Right ventricle myocardium inferior (tissue), 1 donor: ENCODE measurements around the gene HIRA. TPM values are rescaled to one million over a fixed set of nuclear protein-coding genes. Genes with fewer than 3 reads are reported as not detected.
A peak's percentile ranks its signal among the peaks of the same experiment; 100 is the strongest.
"Not testable (repeated sequence)": the region's sequence is repeated elsewhere in the genome, so short reads cannot be mapped to it uniquely, and the experiment has no call there.

Experiments used
- ATAC-seq: fragments of 200-7000 bp; cut with Tn5 transposase; one replicate; pipeline ENCODE4 v1.9.1; 2020; ENCODE audit warnings: mild to moderate bottlenecking, moderate library complexity
- DNase-seq: peaks from one replicate; pipeline ENCODE4 v3.0.0; 2021; ENCODE audit errors: missing footprints
- intact Hi-C: fragments of 100-400 bp; cut with DNase I; formaldehyde crosslinking; loops from one replicate; pipeline ENCODE4 v1.11.0; 2022
- total RNA-seq: library from RNA; stranded (reverse); fragmentation: NEBNext Ultra II Directional; extraction: Animal tissue kit (Norgen Biotek cat#: 25700); gene quantifications from one replicate; pipeline ENCODE4 v1.2.1, GENCODE V29; 2021
- donor health status: DM: no; HTN: yes; CAD: no; lungs with severe emphysema.

Gene HIRA
- total RNA-seq, 1 donor from 2014 or later, result 17.4 TPM

DNA sequence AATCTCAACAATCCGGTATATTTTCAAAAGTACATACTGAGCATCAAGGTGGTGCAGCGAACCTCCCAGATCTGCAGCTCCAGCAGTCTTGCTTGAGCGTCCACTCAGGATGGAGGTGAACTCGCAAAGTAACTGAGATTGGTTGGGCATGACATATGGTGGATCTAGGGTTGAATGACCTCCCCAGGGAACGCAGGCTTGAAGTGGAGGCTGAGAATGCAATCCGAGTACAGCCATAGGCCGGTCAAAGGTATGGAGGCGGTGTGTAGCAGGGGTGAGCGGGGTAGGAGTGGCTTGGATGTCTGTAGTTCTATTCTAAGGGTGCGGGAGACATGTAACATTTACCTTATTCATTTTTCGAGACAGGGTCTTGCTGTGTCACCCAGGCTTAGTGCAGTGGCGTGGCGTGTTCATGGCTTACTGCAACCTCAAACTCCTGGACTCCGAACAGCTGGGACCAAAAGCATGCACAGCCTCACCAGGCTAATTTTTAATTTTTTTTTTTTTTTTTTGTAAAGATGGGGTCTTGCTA is 16.6 kb upstream of the HIRA start:
- DNase-seq (no peak), ATAC-seq (peak; percentile 56)

DNA sequence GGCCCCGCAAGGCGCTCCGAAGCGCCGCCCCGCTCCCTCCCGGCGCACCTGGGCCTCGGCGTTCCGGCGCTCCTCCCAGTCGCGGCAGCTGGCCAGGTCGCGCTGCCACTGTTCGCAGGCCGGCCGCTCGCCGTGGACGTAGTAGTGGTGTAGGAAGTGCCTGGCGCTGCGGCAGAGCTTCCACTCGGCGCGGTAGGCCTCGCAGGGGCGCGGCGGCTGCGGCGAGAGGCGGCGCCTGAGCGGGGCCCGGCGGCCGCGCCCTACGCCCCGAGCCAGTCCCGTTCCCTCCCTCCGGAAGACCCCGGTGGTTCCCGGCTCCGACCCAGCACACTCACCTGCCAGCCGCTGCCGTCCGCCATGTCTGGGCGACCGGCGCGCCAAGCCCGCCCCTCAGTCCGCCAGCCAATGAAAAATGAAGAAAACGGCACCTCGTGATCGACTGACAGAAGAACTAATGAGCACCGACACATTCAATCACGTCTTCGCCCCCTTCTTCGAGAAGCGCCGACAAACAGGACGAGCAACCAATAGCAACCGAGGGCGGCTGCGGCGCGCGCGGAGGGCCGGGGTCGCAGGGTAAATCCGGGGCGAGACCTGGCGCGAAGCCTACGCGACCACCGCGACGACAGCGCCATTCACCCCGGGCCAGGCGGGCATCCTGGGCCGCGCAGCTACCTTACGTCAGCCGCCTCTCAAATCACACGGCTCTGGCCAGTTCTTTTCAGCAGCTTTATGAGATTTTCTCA is 16.0 kb upstream of the HIRA start, which contains the start of gene C22orf39:
Gene C22orf39, minus strand, starts transcription at position 382 of the 746 bp plus-strand sequence. Its CDS starts 23 bp downstream, at position 359.
- intact Hi-C loops, result loop anchor here (1.0 kb wide), 1 partner anchor 15 kb away; the partner anchor contains the start of gene MRPL40

More for the DNA sequence above, 16.6 kb upstream of the HIRA start:
- intact Hi-C loops, result no loop called here

DNA sequence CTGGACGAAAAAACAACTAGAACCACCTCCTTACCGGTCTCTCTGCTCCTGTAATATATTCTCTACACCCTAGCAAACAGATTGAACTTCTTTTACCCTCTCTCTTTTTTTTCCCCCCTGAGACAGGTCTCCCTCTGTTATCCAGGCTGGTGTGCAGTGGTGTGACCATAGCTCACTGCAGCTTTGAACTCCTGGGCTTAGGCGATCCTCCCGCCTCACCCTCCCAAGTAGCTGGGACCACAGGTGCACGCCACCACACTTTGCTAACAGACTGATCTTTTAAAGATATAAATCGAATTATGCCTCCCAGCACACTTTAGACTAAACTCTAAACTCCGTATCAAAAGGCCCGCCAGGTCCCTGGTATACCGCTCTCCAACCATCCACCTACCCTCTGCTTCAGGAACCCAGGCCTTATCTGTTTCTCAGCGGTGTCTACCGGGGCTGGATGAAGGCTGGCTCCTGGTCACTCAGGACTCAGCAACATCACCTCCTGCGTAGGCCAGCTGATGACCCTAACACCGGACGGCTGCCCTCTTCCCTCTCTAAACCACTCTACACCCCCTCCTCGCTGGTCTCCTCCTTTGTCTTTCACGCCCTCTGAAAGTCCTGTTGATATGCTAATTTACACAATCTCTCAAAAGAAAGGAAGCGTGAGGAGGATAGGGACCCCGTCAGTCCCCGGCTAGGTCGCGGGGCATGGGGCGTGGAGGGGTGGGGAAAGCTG is 15.2 kb upstream of the HIRA start:
- DNase-seq (no peak), ATAC-seq (no peak)
- intact Hi-C loops, result loop anchor here (1.0 kb wide), 1 partner anchor 14 kb away; the partner anchor contains the start of gene MRPL40

More for the DNA sequence above, 16.0 kb upstream of the HIRA start, which contains the start of gene C22orf39:
- ATAC-seq (peak; percentile 94), DNase-seq (peak; percentile 94)

DNA sequence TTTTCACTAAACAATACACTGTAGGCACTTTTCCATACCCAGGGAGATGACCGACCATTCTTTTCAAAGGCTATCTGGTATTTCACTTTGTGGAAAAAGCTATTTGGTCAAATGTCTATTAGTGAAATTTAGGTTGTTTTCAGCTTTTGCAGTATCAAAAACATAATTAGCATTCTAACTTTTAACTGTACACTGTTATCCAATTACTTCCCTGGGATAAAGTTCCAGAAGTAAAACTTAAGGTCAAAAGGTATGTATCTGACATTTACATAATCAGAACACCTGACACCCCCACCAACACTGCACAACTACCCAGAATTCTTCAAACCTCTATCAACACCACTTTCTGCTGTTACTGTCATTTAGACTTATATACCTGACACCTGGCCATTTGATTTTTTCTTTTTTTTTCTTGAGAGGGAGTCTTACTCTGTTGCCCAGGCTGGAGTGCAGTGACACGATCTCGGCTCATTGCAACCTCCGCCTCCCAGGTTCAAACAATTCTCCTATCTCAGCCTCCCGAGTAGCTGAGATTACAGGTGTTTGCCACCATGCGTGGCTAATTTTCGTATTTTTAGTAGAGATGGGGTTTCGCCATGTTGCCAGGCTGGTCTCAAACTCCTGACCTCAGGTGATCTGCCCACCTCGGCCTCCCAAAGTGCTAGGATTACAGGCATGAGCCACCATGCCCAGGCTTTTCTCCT is 13.9 kb upstream of the HIRA start:
- DNase-seq, intact Hi-C loops, ATAC-seq: not testable (repeated sequence)

DNA sequence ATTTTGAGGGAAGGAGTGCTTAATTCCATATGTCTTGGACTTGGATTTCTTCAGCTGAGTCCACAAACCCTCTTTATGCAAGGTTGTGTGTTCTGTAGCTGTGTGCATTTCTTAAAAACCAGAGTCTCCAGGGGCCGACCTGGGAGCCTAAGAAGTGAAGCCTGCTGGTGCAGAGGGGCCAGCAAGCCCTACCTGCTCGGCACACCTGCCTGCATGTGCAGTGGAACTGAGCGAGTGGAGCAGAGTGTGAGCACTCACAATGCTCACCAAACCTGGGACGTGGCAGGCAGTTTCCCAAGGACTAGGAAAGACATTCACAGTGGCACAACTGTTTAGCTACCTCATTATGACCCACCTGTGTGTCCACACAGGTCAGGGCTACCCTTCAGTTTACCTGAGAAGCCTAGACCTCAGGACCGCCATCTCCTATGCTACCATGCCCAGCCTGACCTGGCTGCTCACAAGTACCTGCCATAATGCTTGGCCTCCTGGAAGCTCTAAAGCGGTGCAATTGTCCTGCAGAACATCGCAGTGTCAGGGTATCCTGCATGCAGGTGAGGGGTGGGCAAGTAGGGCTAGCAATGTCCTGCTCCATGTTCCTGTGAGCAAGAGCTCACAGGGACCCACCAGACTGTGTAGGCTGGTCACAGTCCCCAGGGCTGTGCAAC is 12.1 kb upstream of the HIRA start:
- intact Hi-C loops, result no loop called here
- DNase-seq (no peak), ATAC-seq (no peak)

DNA sequence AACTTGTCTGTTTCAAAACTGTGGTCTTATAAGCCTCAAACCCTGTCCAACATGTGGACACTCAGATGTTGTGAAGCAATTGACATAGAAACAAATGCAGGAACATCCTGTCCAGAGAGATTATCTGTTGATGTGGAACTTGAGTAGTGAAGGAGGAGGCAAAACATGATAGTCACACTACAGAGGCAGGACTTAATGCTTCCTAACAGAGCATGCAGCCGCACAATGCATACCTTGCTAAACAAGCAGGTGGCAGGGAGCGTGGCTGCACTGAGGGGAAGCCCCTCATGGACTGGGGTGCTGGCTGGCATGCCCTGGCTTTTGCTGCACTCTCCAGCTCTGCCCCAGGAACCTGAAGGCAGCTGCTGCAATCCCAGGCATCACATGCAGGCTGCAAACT is 10.6 kb upstream of the HIRA start:
- no peak for ATAC-seq
- intact Hi-C loops, result no loop called here
- DNase-seq, result no peak

DNA sequence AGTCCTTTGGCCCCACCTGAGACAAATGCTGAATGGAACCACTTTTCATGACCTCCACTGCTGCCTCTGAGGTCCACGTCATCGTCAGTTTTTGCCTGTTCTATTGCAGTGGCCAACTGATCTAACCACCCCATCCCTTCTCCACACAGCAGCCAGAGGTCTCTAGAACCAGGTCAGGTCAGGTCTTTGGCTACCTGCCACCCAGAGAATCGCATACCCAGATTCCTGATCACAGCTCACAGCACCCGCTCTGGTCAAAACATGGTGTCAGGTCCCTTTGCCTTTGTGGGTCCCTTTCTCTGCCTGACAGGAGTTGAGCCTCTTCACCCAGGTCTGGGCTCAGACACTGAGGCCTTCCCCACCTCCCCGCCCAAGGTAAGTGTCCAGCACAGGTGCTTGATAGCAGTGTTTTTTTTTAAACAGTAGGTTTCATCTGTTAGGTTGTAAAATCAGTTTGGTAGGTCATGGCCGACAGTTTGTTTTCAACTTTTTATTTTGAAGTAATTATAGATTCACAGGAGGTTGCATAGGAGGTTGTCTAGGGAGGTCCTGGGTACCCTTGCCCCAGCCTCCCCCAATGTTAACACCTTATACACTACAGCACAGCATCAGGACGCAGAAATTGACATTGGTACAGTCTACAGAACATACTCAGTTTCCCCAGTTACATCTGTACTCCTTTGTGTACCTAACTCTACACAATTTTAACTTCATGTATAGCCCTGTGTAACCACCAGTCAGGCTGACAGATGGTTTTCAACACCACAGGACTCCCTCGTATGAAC is 9.1 kb upstream of the HIRA start:
- DNase-seq, result no peak
- intact Hi-C loops, result no loop called here
- ATAC-seq, result peak; percentile 29

DNA sequence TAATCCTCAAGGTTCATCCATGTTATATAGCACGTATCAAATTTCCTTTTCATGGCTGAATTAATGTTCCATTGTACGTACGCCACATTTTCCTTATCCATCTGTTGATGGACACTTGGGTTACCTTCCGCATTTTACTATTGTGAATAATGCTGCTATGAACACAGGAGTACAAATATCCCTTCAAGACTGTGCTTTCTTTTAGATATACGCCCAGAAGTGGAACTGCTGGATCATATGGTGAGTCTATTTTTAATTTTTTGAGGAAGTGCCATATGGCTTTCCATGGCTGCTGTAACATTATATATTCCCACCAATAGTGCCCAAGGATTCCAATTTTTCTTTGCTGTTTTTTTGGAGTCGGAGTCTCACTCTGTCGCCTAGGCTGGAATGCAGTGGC is 6.8 kb upstream of the HIRA start:
- intact Hi-C loops, result loop anchor here (10.0 kb wide), 1 partner anchor 293 kb away; the partner anchor contains the start of gene ESS2
- DNase-seq, result no peak
- no peak for ATAC-seq

DNA sequence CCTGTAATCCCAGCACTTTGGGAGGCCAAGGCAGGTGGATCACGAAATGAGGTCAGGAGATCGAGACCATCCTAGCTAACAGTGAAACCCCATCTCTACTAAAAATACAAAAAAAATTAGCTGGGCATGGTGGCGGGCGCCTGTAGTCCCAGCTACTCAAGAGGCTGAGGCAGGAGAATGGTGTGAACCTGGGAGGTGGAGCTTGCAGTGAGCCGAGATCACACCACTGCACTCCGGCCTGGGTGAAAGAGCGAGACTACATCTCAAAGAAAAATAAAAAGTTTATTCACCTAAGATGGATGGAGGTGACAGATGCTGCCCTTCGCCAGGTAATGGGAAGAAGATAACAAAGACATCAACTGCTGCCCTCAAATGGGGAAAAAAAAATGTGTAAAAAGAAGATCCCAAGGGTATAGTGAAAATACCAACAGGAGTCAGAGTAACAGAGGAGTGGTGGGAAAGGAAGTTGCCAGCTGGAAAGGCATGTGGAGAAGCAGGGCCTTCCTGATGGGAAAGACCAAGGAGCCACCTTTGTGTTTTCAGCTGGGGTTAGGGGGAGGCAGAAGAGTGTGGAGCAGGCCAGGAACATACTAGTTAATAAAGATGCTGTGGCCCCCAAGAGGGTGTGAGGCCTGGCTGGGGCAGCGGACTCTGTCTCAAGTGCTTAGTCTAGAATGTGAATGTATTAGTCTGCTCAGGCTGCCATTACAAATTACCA is 5.1 kb upstream of the HIRA start:
- ATAC-seq, DNase-seq: not testable (repeated sequence)
- intact Hi-C loops, result loop anchor here (10.0 kb wide), 1 partner anchor 292 kb away; the partner anchor contains the start of gene ESS2

DNA sequence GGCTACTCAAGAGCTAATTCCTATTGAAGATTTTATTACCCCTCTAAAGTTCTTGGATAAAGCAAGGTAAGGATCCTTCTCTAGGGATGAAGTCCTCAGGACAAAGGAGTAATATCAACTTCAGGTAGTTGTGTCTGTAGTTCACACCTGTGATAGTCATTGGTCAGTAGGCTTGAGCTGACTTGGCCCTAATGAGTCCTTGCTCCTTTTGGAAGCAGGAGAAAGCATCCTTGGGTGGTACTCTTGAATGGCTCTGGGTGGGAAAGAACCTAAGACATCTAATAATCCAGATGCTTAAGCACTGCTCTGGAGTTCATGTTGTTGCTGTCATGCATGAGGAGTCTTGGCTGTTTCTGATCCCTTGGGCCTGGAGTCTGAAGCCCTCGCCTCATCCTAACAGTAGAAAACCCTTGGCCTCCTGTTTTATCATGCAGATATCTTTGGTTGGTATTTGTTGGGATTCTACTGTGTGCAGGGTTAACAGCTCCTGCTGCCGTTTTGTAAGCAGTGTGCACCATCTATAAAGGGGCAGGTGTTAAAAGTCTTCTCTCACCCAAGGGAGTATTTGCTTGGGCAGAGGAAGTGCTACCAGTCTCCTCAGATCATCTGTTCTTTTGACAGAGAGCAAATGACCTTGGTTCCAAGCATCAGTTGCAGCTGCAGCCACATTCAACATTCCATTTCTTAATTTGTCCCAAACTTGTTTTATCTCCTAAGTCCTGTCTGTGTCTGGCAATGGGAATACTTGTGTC is 3.5 kb upstream of the HIRA start:
- DNase-seq (no peak), ATAC-seq (no peak)
- intact Hi-C loops, result loop anchor here (5.0 to 10.0 kb wide), 2 partner anchors 143 to 290 kb away; partner anchors contain the start of genes CLTCL1 and ESS2

DNA sequence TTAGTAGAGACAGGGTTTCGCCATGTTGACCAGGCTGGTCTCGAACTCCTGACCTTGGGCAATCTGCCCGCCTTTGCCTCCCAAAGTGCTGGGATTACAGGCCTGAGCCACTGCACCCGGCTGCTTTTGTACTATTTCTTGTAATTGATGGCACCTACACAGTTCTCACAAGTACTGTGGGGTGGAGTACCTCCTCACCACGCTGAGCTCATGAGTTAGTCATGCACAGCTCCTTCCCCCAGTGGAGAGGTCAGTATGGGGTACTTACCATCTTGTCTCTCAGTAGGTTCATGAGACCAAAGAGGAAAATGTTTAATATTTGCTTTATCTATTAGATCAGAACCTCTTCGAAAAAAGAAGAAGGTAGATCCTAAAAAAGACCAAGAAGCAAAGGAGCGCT is 2.9 kb upstream of the HIRA start:
- no peak for DNase-seq
- intact Hi-C loops, result loop anchor here (5.0 to 10.0 kb wide), 2 partner anchors 142 to 290 kb away; partner anchors contain the start of genes CLTCL1 and ESS2
- ATAC-seq, result no peak

DNA sequence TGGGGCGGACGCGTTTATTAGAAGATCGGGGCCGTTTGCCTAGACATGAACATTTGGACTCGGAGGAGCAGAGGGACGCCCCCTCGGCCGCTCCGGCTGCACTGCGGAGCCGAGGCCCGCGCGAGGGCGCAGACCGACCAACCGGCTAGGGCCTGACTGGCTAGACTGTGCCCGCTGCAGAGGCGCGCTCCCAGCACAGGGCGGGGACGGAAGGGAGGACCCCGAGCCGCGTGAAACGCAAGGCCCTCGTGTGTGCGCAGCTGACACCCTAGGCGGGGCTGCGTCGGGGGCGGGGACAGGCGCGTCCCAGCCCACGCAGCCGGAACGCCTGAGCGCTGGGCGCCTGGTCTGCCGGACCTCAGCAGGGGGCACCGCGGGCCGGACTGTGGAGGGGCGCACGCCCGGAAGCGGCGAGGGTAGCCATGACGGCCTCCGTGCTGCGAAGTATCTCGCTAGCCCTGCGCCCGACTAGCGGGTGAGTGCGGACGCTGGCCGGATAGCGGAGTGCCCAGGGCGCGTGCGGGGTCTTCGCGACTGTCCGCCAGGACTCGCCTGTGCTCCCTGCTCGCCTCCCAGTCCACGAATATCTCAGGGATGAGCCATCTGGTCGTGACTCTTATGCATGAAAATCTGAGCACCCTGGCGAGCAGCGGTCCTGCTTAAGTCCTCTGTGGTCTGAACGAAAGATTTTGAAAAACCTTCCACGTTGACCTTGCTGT is 759 bp upstream of the HIRA start, which contains the start of gene MRPL40:
Gene MRPL40, plus strand, starts transcription at position 413 of the 719 bp plus-strand sequence. Its CDS starts 10 bp downstream, at position 423.
- peak; percentile 98 for DNase-seq
- intact Hi-C loops, result loop anchor here (1.0 to 10.0 kb wide), 4 partner anchors 15 to 287 kb away; partner anchors contain the start of genes C22orf39, CDC45, CLTCL1 and ESS2
- peak; percentile 98 for ATAC-seq

DNA sequence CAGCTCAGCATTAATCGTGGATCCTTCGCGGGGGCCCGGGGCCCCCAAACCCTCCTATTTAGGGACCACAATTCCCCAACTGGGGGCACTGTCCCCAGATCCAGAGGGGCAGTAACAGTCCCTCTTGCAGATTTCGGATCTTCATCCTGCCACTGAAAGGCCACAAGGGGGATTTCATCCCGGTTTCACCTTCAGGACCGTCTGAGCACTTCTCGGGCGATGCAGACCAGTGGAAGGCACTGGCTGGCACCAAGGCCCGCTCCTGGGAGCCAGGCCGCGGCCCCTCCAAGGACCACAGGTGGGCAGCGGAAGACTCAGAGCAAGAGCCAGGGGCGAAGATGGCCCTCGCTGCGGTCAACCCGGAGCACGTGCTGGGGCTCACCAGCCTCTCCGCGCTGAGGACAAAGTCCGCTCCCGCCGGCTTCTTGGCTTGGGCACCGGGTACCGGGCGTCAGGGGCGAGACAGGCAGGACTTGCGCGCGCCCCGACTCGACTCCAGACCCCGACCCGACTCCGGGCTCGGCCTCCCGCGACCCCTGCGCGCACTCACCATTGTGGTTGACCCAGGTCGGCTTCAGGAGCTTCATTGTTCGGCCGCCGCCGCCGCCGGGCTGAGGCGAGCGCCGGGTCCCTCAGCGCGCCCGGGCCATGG is 517 bp downstream of the HIRA start:
- ATAC-seq, result no peak
- intact Hi-C loops, result loop anchor here (5.0 to 10.0 kb wide), 2 partner anchors 139 to 286 kb away; partner anchors contain the start of genes CLTCL1 and ESS2
- peak; percentile 75 for DNase-seq
